ENCODE measurements around the gene ZBTB8A. TPM values are rescaled to one million over a fixed set of nuclear protein-coding genes. Genes with fewer than 3 reads are reported as not detected.

Gene ZBTB8A
- total RNA-seq, 1 experiment from 2014 or later: 4.2 TPM

DNA sequence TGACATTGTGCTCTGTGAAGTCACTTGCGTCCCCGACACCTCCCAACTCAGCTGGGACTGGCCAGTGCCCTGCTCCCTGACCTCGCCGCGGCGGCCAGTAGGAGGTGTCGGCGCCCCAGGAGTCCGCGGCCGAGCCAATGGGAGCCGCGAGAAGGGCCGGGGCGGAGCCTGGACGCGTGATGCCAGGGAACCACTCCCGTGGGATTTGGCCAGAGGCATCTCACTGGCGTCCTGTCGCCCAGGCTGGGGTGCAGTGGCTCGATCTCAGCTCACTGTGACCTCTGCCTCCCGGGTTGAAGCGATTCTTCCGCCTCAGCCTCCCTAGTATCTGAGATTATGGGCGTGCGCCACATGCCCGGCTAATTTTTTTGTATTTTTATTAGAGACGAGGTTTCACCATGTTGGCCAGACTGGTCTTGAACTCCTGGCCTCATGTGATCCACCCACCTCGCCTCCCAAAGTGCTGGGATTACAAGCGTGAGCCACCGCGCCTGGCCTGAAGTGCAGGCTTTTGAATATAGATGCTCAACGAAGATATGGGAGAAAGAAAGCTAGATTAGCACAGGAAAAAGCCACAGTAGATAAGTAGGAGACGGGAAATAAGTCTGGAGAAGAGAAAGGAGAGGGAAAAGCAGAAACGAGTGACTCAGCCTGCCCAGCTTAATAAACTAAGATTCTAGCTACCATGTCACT is 73.1 kb downstream of the ZBTB8A start:
- no peaks in the 10 kb centered on the region for H3K27me3 ChIP-seq (ENCODE audit: insufficient read depth, low read depth)
- peak overlapping the region; percentile 89 for H2AFZ ChIP-seq
- no peaks in the 10 kb centered on the region for H4K20me1 ChIP-seq (ENCODE audit: insufficient read depth)
- H3K36me3 ChIP-seq (ENCODE audit: low read depth): no peaks in the 10 kb centered on the region
- DNase-seq: peak; percentile 83 to 88
- peak overlapping the region; percentile 86 for H3K4me2 ChIP-seq
- no peaks in the 10 kb centered on the region for H3K9me2 ChIP-seq (ENCODE audit: insufficient read depth)
- TSS peak; percentile 96 for BruUV-seq (replicated peaks)
- H3F3A ChIP-seq (ENCODE audit: insufficient read depth, low read depth): peaks cover 3% of the 10 kb centered on the region; the same call in 1 of the 2 replicates
- TF ChIP-seq EZH2 (IDR thresholded peaks at IDR 0.05; ENCODE audit: low read depth) (no peak), CTCF (conservative IDR thresholded peaks at IDR 0.05) (peak; percentile 40; the same call in 1 of the 2 replicates)
- H3K79me2 ChIP-seq (ENCODE audit: low read depth): no peaks in the 10 kb centered on the region
- CTCF ChIA-PET: interaction anchor here (0.6 kb wide), 1 partner anchor 92 kb away, joined by 7 read pairs; no protein-coding TSS in a partner anchor
- peak overlapping the region; percentile 42 for H3K27ac ChIP-seq
- POLR2A ChIA-PET (ENCODE audit: unreplicated experiment): interaction anchor here (0.6 kb wide), 2 partner anchors 25 to 40 kb away, joined by 3 to 6 read pairs; no protein-coding TSS in a partner anchor
- peaks cover 5% of the 10 kb centered on the region for H3K4me1 ChIP-seq (replicated peaks; ENCODE audit: insufficient read depth)
- H3K9me3 ChIP-seq (ENCODE audit: insufficient read depth, low read depth): no peaks in the 10 kb centered on the region
- intact Hi-C loops (cut with micrococcal nuclease; ENCODE audit: unreplicated experiment): loop anchor here (10.0 kb wide), 1 partner anchor 168 kb away; no protein-coding TSS in a partner anchor
- H3K4me3 ChIP-seq: peak overlapping the region; percentile 64

GRCh38 chr1:32613472-32613871 is 74.2 kb downstream of the ZBTB8A start:
- Histone ChIP-seq H3K27me3 (ENCODE audit: insufficient read depth, low read depth) (no peaks in the 10 kb centered on the region), H4K20me1 (ENCODE audit: insufficient read depth) (no peaks in the 10 kb centered on the region), H3F3A (ENCODE audit: insufficient read depth, low read depth) (peaks cover 3% of the 10 kb centered on the region; the same call in 1 of the 2 replicates), H3K79me2 (ENCODE audit: low read depth) (no peaks in the 10 kb centered on the region), H3K4me3 (no peak overlapping the region), H3K9me3 (ENCODE audit: insufficient read depth, low read depth) (no peaks in the 10 kb centered on the region), H3K4me2 (no peak overlapping the region), H3K27ac (no peak overlapping the region), H3K4me1 (replicated peaks; ENCODE audit: insufficient read depth) (peaks cover 5% of the 10 kb centered on the region), H3K9me2 (ENCODE audit: insufficient read depth) (no peaks in the 10 kb centered on the region), H2AFZ (no peak overlapping the region), H3K36me3 (ENCODE audit: low read depth) (no peaks in the 10 kb centered on the region)
- intact Hi-C loops (cut with micrococcal nuclease; ENCODE audit: unreplicated experiment): loop anchor here (10.0 kb wide), 1 partner anchor 169 kb away; no protein-coding TSS in a partner anchor
- POLR2A ChIA-PET (ENCODE audit: unreplicated experiment): no interaction called here
- CTCF ChIA-PET: no interaction called here
- no peak for TF ChIP-seq EZH2 (IDR thresholded peaks at IDR 0.05; ENCODE audit: low read depth)
- TF ChIP-seq CTCF (conservative IDR thresholded peaks at IDR 0.05): no peak
- no peak for DNase-seq
- no TSS peak for BruUV-seq (replicated peaks)

DNA sequence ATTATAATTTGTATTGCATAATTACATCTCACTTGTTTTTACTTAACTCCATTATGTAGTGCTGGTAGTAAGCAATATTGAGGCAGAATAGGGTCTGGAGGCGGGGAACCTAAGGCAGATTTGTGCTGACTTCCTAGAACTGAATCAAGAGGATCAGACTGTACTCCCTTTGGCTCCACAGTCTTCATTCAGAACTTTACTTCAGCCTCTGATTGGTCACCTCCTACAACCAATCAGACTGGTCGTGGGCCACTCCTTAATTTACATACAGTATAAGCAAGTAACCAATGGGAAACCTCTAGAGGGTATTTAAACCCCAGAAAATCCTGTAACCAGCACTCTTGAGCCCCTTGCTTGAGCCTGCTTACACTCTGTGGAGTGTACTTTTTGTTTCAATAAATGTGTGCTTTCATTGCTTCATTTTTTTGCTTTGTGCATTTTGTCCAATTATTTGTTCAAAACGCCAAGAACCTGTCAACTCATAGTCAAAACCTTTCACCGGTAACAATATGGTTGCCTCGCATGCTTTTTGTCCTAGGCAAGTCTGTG is 79.5 kb downstream of the ZBTB8A start:
- CTCF ChIA-PET: no interaction called here
- no peak for DNase-seq
- intact Hi-C loops (cut with micrococcal nuclease; ENCODE audit: unreplicated experiment): loop anchor here (10.0 kb wide), 1 partner anchor 174 kb away; no protein-coding TSS in a partner anchor

More for the DNA sequence above, 79.5 kb downstream of the ZBTB8A start:
- Histone ChIP-seq H3K9me3 (ENCODE audit: insufficient read depth, low read depth) (no peaks in the 10 kb centered on the region), H3K4me2 (no peak overlapping the region), H3K27ac (no peak overlapping the region), H3K9me2 (ENCODE audit: insufficient read depth) (no peaks in the 10 kb centered on the region), H3K27me3 (ENCODE audit: insufficient read depth, low read depth) (no peaks in the 10 kb centered on the region), H3K36me3 (ENCODE audit: low read depth) (no peaks in the 10 kb centered on the region), H3K4me1 (replicated peaks; ENCODE audit: insufficient read depth) (no peaks in the 10 kb centered on the region), H4K20me1 (ENCODE audit: insufficient read depth) (no peaks in the 10 kb centered on the region), H3K4me3 (no peak overlapping the region), H2AFZ (no peak overlapping the region), H3K79me2 (ENCODE audit: low read depth) (no peaks in the 10 kb centered on the region), H3F3A (ENCODE audit: insufficient read depth, low read depth) (peaks cover 22% of the 10 kb centered on the region)
- TF ChIP-seq CTCF (conservative IDR thresholded peaks at IDR 0.05) (no peak), EZH2 (IDR thresholded peaks at IDR 0.05; ENCODE audit: low read depth) (no peak)
- no TSS peak for BruUV-seq (replicated peaks)
- POLR2A ChIA-PET (ENCODE audit: unreplicated experiment): no interaction called here

Data from PC-9 (cell line).